Measurements from ENCODE around the gene HPCAL4. TPM values are rescaled to one million over a fixed set of nuclear protein-coding genes. Genes with fewer than 3 reads are reported as not detected.
A peak's percentile ranks its signal among the peaks of the same experiment; 100 is the strongest.

The HPCAL4 gene
- total RNA-seq, 2 donors from 2014 or later, result 0.66 to 9.1 TPM

GRCh38 chr1:39640861-39641260 is 50.4 kb downstream of the HPCAL4 start:
- ATAC-seq (no peak), DNase-seq (no peak)
- Histone ChIP-seq H3K4me1 (peaks cover 58% of the 10 kb centered on the region), H3K27me3 (no peaks in the 10 kb centered on the region), H3K36me3 (replicated peaks in 1 of 2; ENCODE audit: insufficient read depth in 1 of 2, low read depth in 2 of 2) (no peaks in the 10 kb centered on the region), H3K9me3 (no peaks in the 10 kb centered on the region), H3K27ac (peak overlapping the region in 3 of 4 donors; percentile 78 to 90 (median 90)), H3K4me3 (no peak overlapping the region)
- TF ChIP-seq POLR2A (IDR thresholded peaks at IDR 0.05) (no peak), CTCF (IDR thresholded peaks at IDR 0.05) (no peak)
- WGBS, 2 donors, result 82 to 85% methylated on average over 5 to 8 of the region's 8 CpGs
- intact Hi-C loops (cut with DNase I), result no loop called here

- Histone ChIP-seq H3K27ac (peak within 1 kb of the TSS; percentile 78 to 90 (median 87)), H3K27me3 (no peaks in the 10 kb centered on the region), H3K36me3 (replicated peaks in 1 of 2; ENCODE audit: insufficient read depth in 1 of 2, low read depth in 2 of 2) (no peaks in the 10 kb centered on the region), H3K4me3 (peak within 1 kb of the TSS; percentile 59 to 75), H3K9me3 (no peaks in the 10 kb centered on the region), H3K4me1 (peaks cover 58% of the 10 kb centered on the region)
- TF ChIP-seq POLR2A (IDR thresholded peaks at IDR 0.05), result peak; percentile 67 to 78 (median 76)
- peak; percentile 38 to 80 (median 77) for TF ChIP-seq CTCF (IDR thresholded peaks at IDR 0.05)
- WGBS, 2 donors, result 3 to 25% methylated on average over 22 to 59 of the region's 88 CpGs
- DNase-seq, result peak; percentile 87 to 92 (median 92)
- ATAC-seq, result peak; percentile 85
- intact Hi-C loops (cut with DNase I), result no loop called here
Observed at GRCh38 chr1:39639305-39640130, 51.7 kb downstream of the HPCAL4 start, which contains the start of gene HEYL. Gene HEYL (minus strand): TSS chr1:39639643. CDS start chr1:39639625, 18 bp downstream.

GRCh38 chr1:39638965-39639304 is 52.3 kb downstream of the HPCAL4 start:
- H3K4me3 ChIP-seq, result peak overlapping the region; percentile 59 to 75
- H3K36me3 ChIP-seq (replicated peaks in 1 of 2; ENCODE audit: insufficient read depth in 1 of 2, low read depth in 2 of 2), result no peaks in the 10 kb centered on the region
- H3K27me3 ChIP-seq, result no peaks in the 10 kb centered on the region
- intact Hi-C loops (cut with DNase I), result no loop called here
- TF ChIP-seq POLR2A (IDR thresholded peaks at IDR 0.05) (no peak), CTCF (IDR thresholded peaks at IDR 0.05) (no peak)
- ATAC-seq, result peak; percentile 0
- DNase-seq, result no peak
- 28 to 34% methylated on average over 2 to 3 of the region's 3 CpGs for WGBS, 2 donors
- peak overlapping the region; percentile 78 to 90 (median 87) for H3K27ac ChIP-seq
- peaks cover 58% of the 10 kb centered on the region for H3K4me1 ChIP-seq
- H3K9me3 ChIP-seq, result no peaks in the 10 kb centered on the region

GRCh38 chr1:39637361-39637760 is 53.9 kb downstream of the HPCAL4 start:
- Histone ChIP-seq H3K36me3 (replicated peaks in 1 of 2; ENCODE audit: insufficient read depth in 1 of 2, low read depth in 2 of 2) (no peaks in the 10 kb centered on the region), H3K4me3 (peak overlapping the region in 1 of 2 donors; percentile 4), H3K4me1 (peaks cover 67% of the 10 kb centered on the region), H3K9me3 (no peaks in the 10 kb centered on the region), H3K27ac (peak overlapping the region; percentile 39 to 90 (median 87)), H3K27me3 (no peaks in the 10 kb centered on the region)
- intact Hi-C loops (cut with DNase I), result no loop called here
- ATAC-seq (no peak), DNase-seq (no peak)
- WGBS, 2 donors, result 29 to 37% methylated on average over 3 to 4 of the region's 4 CpGs
- TF ChIP-seq POLR2A (IDR thresholded peaks at IDR 0.05) (no peak), CTCF (IDR thresholded peaks at IDR 0.05) (no peak)

Measured in body of pancreas (tissue), 4 donors.